PC-3 (cell line): ENCODE data around the gene ACAP1. TPM values are rescaled to one million over a fixed set of nuclear protein-coding genes. Genes with fewer than 3 reads are reported as not detected.

Experiments used
- ATAC-seq: fragments of 200-7000 bp; cut with Tn5 transposase; 2 replicates; pipeline ENCODE4 v1.9.1; 2020; ENCODE audit warnings: mild to moderate bottlenecking, moderate library complexity
- BruUV-seq: library from RNA; stranded (reverse); fragments of 400-500 nt; replicated peaks from 2 replicates; lab custom pipeline; 2021; lab: Mats Ljungman, UMichigan
- CTCF ChIA-PET: fragments of 300-600 bp; sonication (Branson Sonifier 250); formaldehyde crosslinking; loops from one replicate; lab custom pipeline; 2022; ENCODE audit warnings: antibody characterized with exemption; lab: Charles Lee
- POLR2A ChIA-PET: fragments of 300-600 bp; sonication (Branson Sonifier 250); formaldehyde crosslinking; loops from one replicate; lab custom pipeline; 2022; ENCODE audit warnings: antibody characterized with exemption; ENCODE audit not compliant: unreplicated experiment; lab: Charles Lee
- DNase-seq: peaks from one replicate; pipeline ENCODE4 v3.0.0-alpha.2; 2015
- H2AFZ ChIP-seq: fragments of 300-600 bp; sonication (generic); 2 replicates; pipeline ENCODE4 v1.6.0; 2016; ENCODE audit warnings: antibody characterized with exemption, low read length
- H3F3A ChIP-seq: fragments of 300-600 bp; sonication (generic); one replicate; pipeline ENCODE4 v1.6.0; 2017; ENCODE audit warnings: antibody characterized with exemption, low read length, control low read depth, mild to moderate bottlenecking; ENCODE audit not compliant: unreplicated experiment
- H3K27ac ChIP-seq: fragments of 300-600 bp; sonication (generic); 2 replicates; pipeline ENCODE4 v1.5.1; 2016; ENCODE audit warnings: mild to moderate bottlenecking, low read length
- H3K27me3 ChIP-seq: fragments of 300-600 bp; sonication (generic); 2 replicates; pipeline ENCODE4 v1.6.1; 2016; ENCODE audit warnings: low read length, mixed read lengths
- H3K36me3 ChIP-seq: fragments of 300-600 bp; sonication (generic); 2 replicates; pipeline ENCODE4 v1.6.1; 2016; ENCODE audit warnings: low read depth, mixed run types, low read length, mixed read lengths
- H3K4me1 ChIP-seq: fragments of 300-600 bp; sonication (generic); 2 replicates; pipeline ENCODE4 v1.5.1; 2016; ENCODE audit warnings: low read length; ENCODE audit not compliant: insufficient read depth
- H3K4me2 ChIP-seq: fragments of 300-600 bp; sonication (generic); 2 replicates; pipeline ENCODE4 v1.6.0; 2016; ENCODE audit warnings: low read length
- H3K4me3 ChIP-seq: fragments of 300-600 bp; sonication (generic); 2 replicates; pipeline ENCODE4 v1.5.1; 2016; ENCODE audit warnings: mild to moderate bottlenecking, low read length, mixed read lengths
- H3K79me2 ChIP-seq: fragments of 300-600 bp; sonication (generic); 2 replicates; pipeline ENCODE4 v1.6.1; 2017; ENCODE audit warnings: low read length, mixed read lengths
- H3K9ac ChIP-seq: fragments of 300-600 bp; sonication (generic); 2 replicates; pipeline ENCODE4 v1.6.0; 2016; ENCODE audit warnings: mild to moderate bottlenecking, low read length
- H3K9me2 ChIP-seq: fragments of 300-600 bp; sonication (generic); replicated peaks from 2 replicates; pipeline ENCODE4 v1.6.1; 2016; ENCODE audit warnings: mixed run types, low read length, mixed read lengths
- H3K9me3 ChIP-seq: fragments of 300-600 bp; sonication (generic); 2 replicates; pipeline ENCODE4 v1.6.1; 2016; ENCODE audit warnings: low read length, mixed read lengths
- H4K20me1 ChIP-seq: fragments of 300-600 bp; sonication (generic); 2 replicates; pipeline ENCODE4 v1.6.1; 2016; ENCODE audit warnings: low read length, mixed read lengths
- CTCF ChIP-seq: fragments of 300-600 bp; sonication (generic); conservative IDR thresholded peaks from 2 replicates; pipeline ENCODE4 v1.5.1; 2017; ENCODE audit warnings: antibody characterized with exemption, low read depth, mild to moderate bottlenecking, low read length
- EZH2 ChIP-seq: fragments of 300-600 bp; sonication (generic); IDR thresholded peaks from one replicate; pipeline ENCODE4 v1.6.1; 2017; ENCODE audit warnings: antibody characterized with exemption, mild to moderate bottlenecking, low read length; ENCODE audit not compliant: unreplicated experiment
- EZH2phosphoT487 ChIP-seq: fragments of 300-600 bp; sonication (generic); IDR thresholded peaks from 2 replicates; pipeline ENCODE4 v1.6.1; 2018; ENCODE audit warnings: mild to moderate bottlenecking, antibody characterized with exemption, low read length, borderline replicate concordance
- intact Hi-C: fragments of 100-400 bp; cut with micrococcal nuclease; formaldehyde crosslinking; loops from 2 replicates; pipeline ENCODE4 v1.9.0; 2023
- total RNA-seq: library from RNA; depleted of rRNA; stranded (reverse); fragments of >200 nt; gene quantifications from 2 replicates; pipeline ENCODE4 v1.2.3, GENCODE V29; 2014

The ACAP1 gene
- total RNA-seq, 1 experiment from 2014 or later, result not detected

GRCh38 chr17:7317161-7317803 is 19.0 kb upstream of the ACAP1 start:
- H3K9me2 ChIP-seq, result no peaks in the 10 kb centered on the region
- ChIA-PET CTCF (no interaction called here), POLR2A (no interaction called here)
- no peak overlapping the region for H3K4me3 ChIP-seq
- BruUV-seq, result no TSS peak
- TF ChIP-seq CTCF (no peak), EZH2phosphoT487 (no peak), EZH2 (no peak)
- H3K27ac ChIP-seq, result no peak overlapping the region
- H3K9ac ChIP-seq, result no peak overlapping the region
- no peak overlapping the region for H3K4me2 ChIP-seq
- ATAC-seq (no peak), DNase-seq (no peak)
- H4K20me1 ChIP-seq, result peaks cover 15% of the 10 kb centered on the region; the same call in 1 of the 2 replicates
- no peak overlapping the region for H2AFZ ChIP-seq
- H3K9me3 ChIP-seq, result no peaks in the 10 kb centered on the region
- no peaks in the 10 kb centered on the region for H3K27me3 ChIP-seq
- H3K36me3 ChIP-seq, result peaks cover 6% of the 10 kb centered on the region
- H3K4me1 ChIP-seq, result peaks cover 6% of the 10 kb centered on the region; the same call in 1 of the 2 replicates
- peaks cover 9% of the 10 kb centered on the region for H3F3A ChIP-seq
- intact Hi-C loops, result no loop called here
- peaks cover 7% of the 10 kb centered on the region for H3K79me2 ChIP-seq

- H3K9me3 ChIP-seq, result no peaks in the 10 kb centered on the region
- CTCF ChIA-PET, result no interaction called here
- peaks cover 5% of the 10 kb centered on the region; the same call in 1 of the 2 replicates for H4K20me1 ChIP-seq
- no peaks in the 10 kb centered on the region; the same call in 1 of the 2 replicates for H3K79me2 ChIP-seq
- TF ChIP-seq EZH2phosphoT487 (no peak), EZH2 (no peak)
- peaks cover 3% of the 10 kb centered on the region; the same call in 1 of the 2 replicates for H3K36me3 ChIP-seq
- DNase-seq, result no peak
- H3K4me3 ChIP-seq, result no peak overlapping the region
- H3K4me1 ChIP-seq, result peaks cover 6% of the 10 kb centered on the region; the same call in 1 of the 2 replicates
- no peak overlapping the region for H3K4me2 ChIP-seq
- no peak for ATAC-seq
- peaks cover 3% of the 10 kb centered on the region for H3F3A ChIP-seq
- H3K9ac ChIP-seq, result no peak overlapping the region
- no peaks in the 10 kb centered on the region for H3K9me2 ChIP-seq
- H2AFZ ChIP-seq, result no peak overlapping the region
- no peaks in the 10 kb centered on the region for H3K27me3 ChIP-seq
- BruUV-seq, result no TSS peak
- H3K27ac ChIP-seq, result no peak overlapping the region
- intact Hi-C loops, result no loop called here
- POLR2A ChIA-PET, result no interaction called here
These were observed 18.0 kb upstream of the ACAP1 start for GRCh38 chr17:7318121-7318860.

GRCh38 chr17:7321466-7321865 is 14.9 kb upstream of the ACAP1 start:
- Histone ChIP-seq H3K9ac (no peak overlapping the region), H3K9me3 (no peaks in the 10 kb centered on the region), H3K27ac (no peak overlapping the region), H2AFZ (no peak overlapping the region), H3K36me3 (peaks cover 11% of the 10 kb centered on the region; the same call in 1 of the 2 replicates), H3K4me1 (no peaks in the 10 kb centered on the region), H3K79me2 (no peaks in the 10 kb centered on the region), H4K20me1 (no peaks in the 10 kb centered on the region), H3K4me3 (no peak overlapping the region), H3F3A (no peaks in the 10 kb centered on the region), H3K9me2 (no peaks in the 10 kb centered on the region), H3K27me3 (no peaks in the 10 kb centered on the region), H3K4me2 (no peak overlapping the region)
- intact Hi-C loops, result no loop called here
- POLR2A ChIA-PET, result no interaction called here
- ATAC-seq (no peak), DNase-seq (no peak)
- CTCF ChIA-PET, result no interaction called here
- no TSS peak for BruUV-seq
- TF ChIP-seq EZH2 (no peak), EZH2phosphoT487 (no peak), CTCF (no peak)
